ENCODE measurements around the gene EEFSEC.

EEFSEC gene

GRCh38 chr3:128153156-128154041, at the start of gene EEFSEC:
TSS of gene EEFSEC (plus strand) at chr3:128153481. CDS start at chr3:128153508, 27 bp downstream.
- DNase-seq = peak; percentile 88

GRCh38 chr3:128107834-128108233, 45.4 kb upstream of the EEFSEC start:
- no peak for DNase-seq

- no peak for DNase-seq
Observed at GRCh38 chr3:128111147-128111546, 42.1 kb upstream of the EEFSEC start.

GRCh38 chr3:128112357-128112968, 40.8 kb upstream of the EEFSEC start:
- DNase-seq = no peak

GRCh38 chr3:128113817-128114794, 39.2 kb upstream of the EEFSEC start:
- no peak for DNase-seq

- DNase-seq = no peak
Observed at GRCh38 chr3:128122013-128122412, 31.3 kb upstream of the EEFSEC start.

- DNase-seq = no peak
Observed at GRCh38 chr3:128123156-128123537, 30.1 kb upstream of the EEFSEC start.

- DNase-seq = peak; percentile 94
Observed at GRCh38 chr3:128123538-128124368, 29.5 kb upstream of the EEFSEC start, which contains the start of gene RUVBL1. TSS of gene RUVBL1 (minus strand) at chr3:128123812. CDS start at chr3:128123724, 88 bp downstream.

- DNase-seq = no peak
Observed at GRCh38 chr3:128127236-128127635, 26.0 kb upstream of the EEFSEC start.

GRCh38 chr3:128128251-128128650, 25.0 kb upstream of the EEFSEC start:
- DNase-seq = no peak

GRCh38 chr3:128131897-128132646, 21.2 kb upstream of the EEFSEC start:
- no peak for DNase-seq

GRCh38 chr3:128133273-128133883, 19.9 kb upstream of the EEFSEC start:
- no peak for DNase-seq

- no peak for DNase-seq
Observed at GRCh38 chr3:128143496-128143895, 9.8 kb upstream of the EEFSEC start.

GRCh38 chr3:128144512-128145187, 8.6 kb upstream of the EEFSEC start:
- DNase-seq = no peak

- no peak for DNase-seq
Observed at GRCh38 chr3:128145279-128145678, 8.0 kb upstream of the EEFSEC start.

- no peak for DNase-seq
Observed at GRCh38 chr3:128146201-128146600, 7.1 kb upstream of the EEFSEC start.

GRCh38 chr3:128149650-128150049, 3.6 kb upstream of the EEFSEC start:
- DNase-seq = no peak

- no peak for DNase-seq
Observed at GRCh38 chr3:128151758-128152274, 1.5 kb upstream of the EEFSEC start.

GRCh38 chr3:128152419-128153155, 694 bp upstream of the EEFSEC start:
- no peak for DNase-seq
